HG03460 (cell line): Measurements from ENCODE around the gene PRR14L.

ENCODE experiments used
- ATAC-seq: cut with Tn5 transposase; IDR thresholded peaks from one replicate; pipeline ENCODE4 v1.9.1; 2021; ENCODE audit not compliant: unreplicated experiment

Gene PRR14L

GRCh38 chr22:31647066-31647465 is 102.9 kb downstream of the PRR14L start:
- ATAC-seq: no peak

DNA sequence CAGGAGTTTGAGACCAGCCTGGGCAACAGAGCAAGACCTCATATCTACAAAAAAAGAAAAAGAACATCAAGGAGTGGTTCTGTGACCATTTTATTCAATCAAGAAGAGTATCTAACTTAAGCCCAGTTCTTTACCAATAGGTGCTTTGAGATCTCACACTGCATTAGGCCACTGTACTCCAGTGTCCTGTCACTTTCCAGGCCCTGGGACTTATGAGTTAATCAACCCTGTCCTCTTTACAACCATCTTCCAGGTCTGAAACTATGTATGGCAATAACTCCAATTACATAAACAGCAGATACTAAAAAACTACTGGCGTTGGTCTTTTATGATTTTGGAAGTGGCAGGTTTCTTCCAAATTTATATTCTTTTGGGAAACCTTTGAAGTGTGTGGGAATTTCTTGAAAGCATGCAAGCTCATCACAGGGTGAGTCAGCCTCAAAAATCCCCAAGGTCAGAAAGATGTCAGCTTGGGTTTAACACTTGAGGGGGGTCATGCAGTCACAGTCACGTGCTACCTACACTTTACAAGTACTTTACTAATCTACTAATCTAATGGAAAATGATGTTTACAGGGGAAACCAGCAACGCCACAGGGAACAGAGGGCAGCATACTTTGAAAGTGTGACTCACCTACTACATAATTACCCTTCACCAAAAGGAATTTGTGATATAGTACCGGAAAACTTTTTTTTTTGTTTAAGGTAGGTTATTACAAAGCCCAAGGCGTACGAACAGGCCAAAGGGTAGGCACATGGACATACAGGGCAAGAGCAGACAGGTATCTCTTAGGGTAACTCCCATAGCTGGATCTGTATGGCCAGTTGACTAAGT is 103.5 kb downstream of the PRR14L start:
- ATAC-seq: no peak

- no peak for ATAC-seq
These were observed 110.4 kb downstream of the PRR14L start for GRCh38 chr22:31639436-31640039.

DNA sequence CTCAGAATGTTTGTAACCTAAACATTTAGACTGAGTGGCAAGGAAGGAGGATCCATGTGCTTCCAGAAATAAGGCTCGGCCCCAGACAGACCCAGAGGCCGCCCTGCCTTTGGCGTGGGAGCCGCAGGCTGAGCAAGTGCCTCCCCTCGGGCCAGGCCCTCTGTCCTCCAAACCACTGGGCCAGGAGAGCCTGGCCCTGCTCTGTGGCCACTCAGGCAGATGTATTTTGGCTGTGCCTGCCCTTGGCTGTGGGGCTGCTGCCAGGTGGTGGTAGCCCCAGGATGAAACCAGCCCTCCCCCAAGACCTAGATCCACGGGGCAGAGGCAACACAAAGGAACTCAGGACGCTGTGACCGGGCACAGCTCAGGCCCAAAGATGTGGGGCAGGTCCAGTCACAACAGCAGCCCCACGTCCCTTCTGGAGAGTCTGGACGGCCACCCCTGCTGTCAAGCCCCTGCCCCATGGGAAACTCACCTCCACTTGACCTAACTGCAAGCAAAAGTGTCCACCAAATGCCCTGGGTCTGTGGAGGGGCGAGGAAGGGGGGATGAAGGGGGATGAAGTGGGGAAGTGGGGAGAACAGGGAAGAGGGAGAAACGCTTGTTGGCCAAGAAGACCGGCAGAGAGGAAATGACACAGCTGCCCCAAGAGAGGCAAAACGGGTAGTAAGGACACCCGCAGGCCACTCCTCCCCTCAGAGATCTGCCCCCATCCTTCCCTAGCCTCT is 111.9 kb downstream of the PRR14L start:
- no peak for ATAC-seq

DNA sequence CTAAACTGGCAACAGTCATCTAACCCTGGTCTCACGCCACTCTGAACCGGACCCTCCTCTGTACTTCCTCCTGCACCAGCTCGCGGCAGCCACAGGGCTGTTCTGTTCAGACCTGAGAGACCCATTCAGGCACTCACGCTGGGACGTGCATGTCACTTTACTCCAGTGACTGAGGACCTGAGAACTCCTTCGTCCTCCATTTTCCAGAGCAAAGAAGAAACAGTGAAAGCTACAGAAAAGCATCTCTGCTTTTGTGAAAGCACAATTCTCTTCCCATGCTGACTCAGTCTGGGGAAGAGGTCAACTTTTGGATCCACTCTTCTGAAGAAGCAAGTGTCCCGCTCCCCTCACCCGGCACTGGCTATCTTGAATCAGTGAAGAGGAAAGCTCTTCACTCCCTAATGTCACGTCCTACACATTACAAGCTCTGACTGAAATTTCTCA is 112.5 kb downstream of the PRR14L start:
- peak; percentile 51 for ATAC-seq

GRCh38 chr22:31635638-31636306 is 114.2 kb downstream of the PRR14L start:
- no peak for ATAC-seq

DNA sequence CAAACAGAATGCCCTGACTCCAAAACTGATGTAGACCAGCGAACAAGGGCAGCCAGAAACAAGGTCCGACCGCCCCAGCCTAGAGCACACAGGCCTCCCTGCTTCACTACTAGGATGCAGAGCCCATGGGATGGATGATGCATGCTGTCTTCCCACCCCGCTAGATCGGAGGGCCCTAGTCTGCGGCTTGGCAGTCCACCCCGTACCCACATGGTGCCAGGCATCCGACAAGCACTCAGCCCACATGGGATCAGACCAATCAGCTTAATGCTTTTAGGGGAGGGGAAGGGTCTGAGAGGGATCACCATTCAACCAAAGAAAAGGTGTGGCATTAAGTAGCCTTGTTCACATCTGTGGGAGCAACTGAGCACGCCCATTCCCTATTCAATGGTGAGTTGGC is 118.5 kb downstream of the PRR14L start:
- ATAC-seq: no peak
